Gastroesophageal sphincter (tissue), 4 donors: Measurements from ENCODE around the gene HHAT. TPM values are rescaled to one million over a fixed set of nuclear protein-coding genes. Genes with fewer than 3 reads are reported as not detected.
A peak's percentile ranks its signal among the peaks of the same experiment; 100 is the strongest.

Experiments
- ATAC-seq: fragments of 150-250 bp; one replicate; pipeline ENCODE4 v1.9.1; 2016; ENCODE audit warnings: mild to moderate bottlenecking, moderate library complexity
- H3K27ac ChIP-seq, 4 donors: fragments of 200-600 bp; sonication (generic) in 3 of 4; 1 replicate in 3 of 4; 2 replicates in 1 of 4; pipeline ENCODE4 v1.5.1; 2016 to 2019
- H3K27me3 ChIP-seq: fragments of 200-600 bp; sonication (generic); one replicate; pipeline ENCODE4 v1.5.1; 2019
- H3K36me3 ChIP-seq, 2 donors: fragments of 200-600 bp; sonication (generic); one replicate each; pipeline ENCODE4 v1.5.1; 2019; ENCODE audit warnings: control low read depth in 1 of 2
- H3K4me1 ChIP-seq, 3 donors: fragments of 200-600 bp; sonication (generic); 1 replicate in 2 of 3; 2 replicates in 1 of 3; pipeline ENCODE4 v1.5.1; 2016 to 2019; ENCODE audit warnings: control low read depth in 2 of 3
- H3K4me3 ChIP-seq, 2 donors: fragments of 200-600 bp; sonication (generic); one replicate each; pipeline ENCODE4 v1.5.1; 2019; ENCODE audit warnings: mild to moderate bottlenecking in 1 of 2, moderate library complexity in 1 of 2
- H3K9me3 ChIP-seq, 3 donors: fragments of 200-600 bp; sonication (generic); one replicate each; pipeline ENCODE4 v1.5.1; 2017 to 2019; ENCODE audit warnings: control low read depth in 2 of 3
- CTCF ChIP-seq, 4 experiments: fragments of 200-600 bp in 2 of 4; fragments of 450-650 bp in 2 of 4; sonication (generic) in 1 of 4; IDR thresholded peaks; one replicate each; pipeline ENCODE4 v1.5.1; 2017 to 2019; ENCODE audit warnings: antibody characterized with exemption in 4 of 4, mild to moderate bottlenecking in 2 of 4, moderate library complexity in 2 of 4
- EP300 ChIP-seq: sonication (generic); formaldehyde crosslinking; IDR thresholded peaks from one replicate; pipeline ENCODE4 v1.6.1; 2017; ENCODE audit warnings: antibody characterized with exemption, mild to moderate bottlenecking
- POLR2A ChIP-seq, 2 donors: fragments of 450-650 bp; IDR thresholded peaks; one replicate each; pipeline ENCODE4 v1.6.1; 2017; ENCODE audit warnings: antibody characterized with exemption in 2 of 2, mild to moderate bottlenecking in 2 of 2, moderate library complexity in 1 of 2
- POLR2AphosphoS5 ChIP-seq: sonication (generic); formaldehyde crosslinking; IDR thresholded peaks from one replicate; pipeline ENCODE4 v1.6.1; 2017; ENCODE audit warnings: antibody characterized with exemption
- WGBS, 2 donors: methylation state at CpG; one replicate each; pipeline ENCODE4 v1.1.5; 2018; ENCODE audit warnings: low coverage in 1 of 2; 5-methylcytosine and 5-hydroxymethylcytosine counted together
- total RNA-seq, 4 donors: library from RNA; depleted of rRNA; stranded (reverse); fragments of >200 nt; gene quantifications; one replicate each; pipeline ENCODE4 v1.1.0, GENCODE V29; 2016

The HHAT gene
- total RNA-seq, 4 donors from 2014 or later, result 1.2 to 2.4 (median 1.9) TPM

GRCh38 chr1:210445931-210446330 lies 117.2 kb downstream of the HHAT start:
- Histone ChIP-seq H3K9me3 (no peaks in the 10 kb centered on the region), H3K4me1 (no peaks in the 10 kb centered on the region), H3K36me3 (no peaks in the 10 kb centered on the region), H3K27ac (no peak overlapping the region), H3K27me3 (no peaks in the 10 kb centered on the region), H3K4me3 (no peak overlapping the region)
- TF ChIP-seq CTCF (IDR thresholded peaks at IDR 0.05) (no peak), POLR2AphosphoS5 (no peak), POLR2A (IDR thresholded peaks at IDR 0.05) (no peak), EP300 (no peak)
- WGBS, 2 donors, result 100% methylated on average over 1 of the region's 7 CpGs
- ATAC-seq, result no peak

DNA sequence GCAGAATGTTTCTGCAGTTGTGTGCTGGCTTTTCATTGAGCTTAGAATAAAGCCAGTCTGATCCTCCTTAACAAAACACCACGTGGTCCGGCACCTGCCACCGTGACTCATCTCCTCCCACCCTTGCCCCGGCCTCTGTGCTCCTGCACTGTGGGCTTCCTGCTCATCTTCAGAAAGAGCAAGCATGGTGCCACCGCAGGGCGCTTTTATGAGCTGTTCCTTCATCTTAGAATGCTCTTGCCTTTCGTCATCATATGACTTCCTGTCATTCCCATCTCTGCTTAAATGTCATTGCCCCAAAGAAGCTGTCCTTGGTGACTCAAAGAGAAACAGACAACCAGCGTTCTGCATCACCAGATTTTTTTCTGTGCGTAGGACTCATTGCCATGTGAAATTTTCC lies 117.8 kb downstream of the HHAT start:
- ATAC-seq, result no peak

DNA sequence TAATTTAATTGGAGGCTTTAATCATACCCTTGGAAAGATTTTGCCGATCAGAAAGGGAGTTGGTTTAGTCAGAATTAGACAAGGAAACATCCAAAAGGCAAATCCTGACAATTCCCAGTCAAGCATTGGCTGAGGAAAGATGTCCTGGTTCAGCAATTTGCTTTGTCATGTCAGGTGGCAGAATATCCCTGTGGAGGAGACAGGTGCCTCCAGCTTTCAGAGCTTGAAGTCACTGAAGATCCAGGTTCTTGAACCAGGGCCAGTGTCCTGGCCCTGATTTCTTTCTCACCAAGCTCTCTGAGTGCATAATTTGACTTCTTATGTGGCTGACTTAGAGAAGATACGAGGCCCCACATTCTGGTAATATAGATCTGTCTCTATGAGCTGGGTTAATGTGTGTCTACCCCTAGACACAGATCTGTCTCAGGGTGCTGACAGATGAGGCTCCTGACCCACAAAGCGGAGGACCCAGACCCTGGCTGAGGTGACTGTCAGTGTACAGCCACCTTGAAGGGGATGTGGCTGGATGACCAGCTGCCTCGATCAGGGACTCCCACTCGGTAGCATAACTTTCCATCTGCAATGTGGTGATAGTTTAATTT lies 118.9 kb downstream of the HHAT start:
- Histone ChIP-seq H3K36me3 (no peaks in the 10 kb centered on the region), H3K27me3 (no peaks in the 10 kb centered on the region), H3K27ac (no peak overlapping the region), H3K9me3 (no peaks in the 10 kb centered on the region), H3K4me3 (no peak overlapping the region), H3K4me1 (no peaks in the 10 kb centered on the region)
- no peak for ATAC-seq
- no peak for TF ChIP-seq POLR2AphosphoS5
- TF ChIP-seq POLR2A (IDR thresholded peaks at IDR 0.05), result no peak
- TF ChIP-seq EP300, result no peak
- 76 to 77% methylated on average over 4 to 5 of the region's 5 CpGs for WGBS, 2 donors

More for the DNA sequence above, 117.8 kb downstream of the HHAT start:
- H3K27ac ChIP-seq, result no peak overlapping the region
- no peak overlapping the region for H3K4me3 ChIP-seq
- no peaks in the 10 kb centered on the region for H3K9me3 ChIP-seq
- no peak for TF ChIP-seq CTCF (IDR thresholded peaks at IDR 0.05)
- no peak for TF ChIP-seq EP300
- no peak for TF ChIP-seq POLR2A (IDR thresholded peaks at IDR 0.05)
- TF ChIP-seq POLR2AphosphoS5, result no peak
- H3K36me3 ChIP-seq, result no peaks in the 10 kb centered on the region
- H3K4me1 ChIP-seq, result no peaks in the 10 kb centered on the region
- H3K27me3 ChIP-seq, result no peaks in the 10 kb centered on the region
- WGBS, 2 donors, result 64 to 73% methylated on average over 8 to 9 of the region's 9 CpGs

- WGBS, 2 donors, result 30 to 35% methylated on average over 4 of the region's 4 CpGs
These were observed 119.7 kb downstream of the HHAT start for GRCh38 chr1:210448297-210448892.

More at GRCh38 chr1:210448297-210448892, 119.7 kb downstream of the HHAT start:
- ATAC-seq, result no peak
- H3K36me3 ChIP-seq, result no peaks in the 10 kb centered on the region
- H3K9me3 ChIP-seq, result no peaks in the 10 kb centered on the region
- H3K27ac ChIP-seq, result no peak overlapping the region
- H3K4me3 ChIP-seq, result no peak overlapping the region
- TF ChIP-seq CTCF (IDR thresholded peaks at IDR 0.05) (peak in 2 of 4 experiments; percentile 32 to 56), POLR2A (IDR thresholded peaks at IDR 0.05) (no peak)
- no peaks in the 10 kb centered on the region for H3K4me1 ChIP-seq
- no peaks in the 10 kb centered on the region for H3K27me3 ChIP-seq
